Hindlimb muscle (tissue), 1 donor: ENCODE results near the gene ASB7. TPM values are rescaled to one million over a fixed set of nuclear protein-coding genes. Genes with fewer than 3 reads are reported as not detected.
"Not testable (repeated sequence)": the region's sequence is repeated elsewhere in the genome, so short reads cannot be mapped to it uniquely, and the experiment has no call there.

Experiments
- DNase-seq: peaks from one replicate; pipeline ENCODE4 v3.0.0-alpha.2; 2013
- polyA plus RNA-seq: library from polyadenylated mRNA; unstranded; fragments of 120-200 nt; gene quantifications from one replicate; pipeline ENCODE4 v1.2.1, GENCODE V29; 2013; ENCODE audit not compliant: insufficient read length

The ASB7 gene
- polyA plus RNA-seq: 8.5 TPM

DNA sequence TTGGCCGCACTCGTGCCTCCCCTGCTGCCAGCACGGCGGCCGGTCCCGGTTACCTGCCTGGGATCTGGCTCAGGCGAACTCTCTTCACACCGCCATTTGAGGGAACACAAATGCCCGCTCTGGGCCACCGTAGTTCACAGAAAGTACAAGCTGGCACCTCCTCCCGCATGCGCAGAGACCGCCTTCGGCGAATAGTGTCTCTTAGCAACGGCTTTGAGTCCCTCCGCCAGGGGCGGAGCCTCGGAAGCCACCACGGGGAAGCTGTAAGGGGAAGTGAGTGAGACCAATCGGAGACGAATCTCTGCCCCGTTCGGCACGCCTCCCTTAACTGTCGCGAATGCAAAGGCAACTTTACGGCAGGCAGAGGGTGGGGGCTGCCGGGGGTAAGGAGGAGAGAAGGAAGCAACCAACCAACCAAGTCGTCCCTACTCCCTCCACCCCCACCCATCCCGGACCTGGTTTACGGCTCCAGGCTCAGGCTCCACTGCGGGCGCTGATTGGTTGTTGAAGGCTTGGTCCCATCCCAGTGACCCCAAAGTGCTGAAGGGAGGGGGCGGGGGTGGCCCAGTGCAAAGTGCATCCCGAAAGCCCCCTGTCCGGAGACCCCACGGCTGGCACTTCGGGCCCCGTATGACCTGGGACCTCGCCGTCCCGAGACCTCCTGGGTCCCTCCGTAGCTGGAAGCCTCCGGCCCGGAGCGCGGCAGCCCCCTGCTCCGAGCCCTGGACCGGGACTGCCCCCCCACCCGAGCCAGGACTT is at the start of gene ASB7, which contains the start of gene LINS1:
Gene ASB7, plus strand, starts transcription at position 526 of the 759 bp plus-strand sequence. CDS start 9,628 bp downstream, outside the sequence.
Gene LINS1, minus strand, starts transcription at position 121 of the 759 bp plus-strand sequence. CDS start 21,342 bp downstream, outside the sequence.
- peak; percentile 100 for DNase-seq

DNA sequence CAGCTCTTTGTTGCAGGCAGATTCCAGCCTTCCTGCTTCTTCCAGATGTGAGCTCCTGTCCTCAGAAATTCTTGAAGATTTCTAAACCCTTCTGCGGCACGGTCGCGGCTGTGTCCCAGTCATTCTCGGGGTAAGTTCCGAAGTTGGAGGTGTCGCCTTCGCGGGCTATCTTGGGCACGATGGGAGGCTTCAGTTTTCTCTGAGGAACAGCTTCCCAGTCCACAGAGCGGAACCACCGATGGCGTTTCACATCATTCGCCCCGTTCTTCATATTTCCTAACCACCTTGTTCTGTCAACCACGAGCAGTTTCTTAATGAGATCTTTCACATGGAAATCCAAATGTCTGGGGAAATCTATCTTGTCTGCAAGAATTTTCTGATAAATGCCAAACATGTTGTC is 48.9 kb upstream of the ASB7 start:
- DNase-seq: no peak

GRCh38 chr15:100558771-100559254 is 43.6 kb upstream of the ASB7 start:
- DNase-seq: no peak

- no peak for DNase-seq
Observed at GRCh38 chr15:100559330-100559729, 43.1 kb upstream of the ASB7 start.

GRCh38 chr15:100560323-100560722 is 42.1 kb upstream of the ASB7 start:
- no peak for DNase-seq

DNA sequence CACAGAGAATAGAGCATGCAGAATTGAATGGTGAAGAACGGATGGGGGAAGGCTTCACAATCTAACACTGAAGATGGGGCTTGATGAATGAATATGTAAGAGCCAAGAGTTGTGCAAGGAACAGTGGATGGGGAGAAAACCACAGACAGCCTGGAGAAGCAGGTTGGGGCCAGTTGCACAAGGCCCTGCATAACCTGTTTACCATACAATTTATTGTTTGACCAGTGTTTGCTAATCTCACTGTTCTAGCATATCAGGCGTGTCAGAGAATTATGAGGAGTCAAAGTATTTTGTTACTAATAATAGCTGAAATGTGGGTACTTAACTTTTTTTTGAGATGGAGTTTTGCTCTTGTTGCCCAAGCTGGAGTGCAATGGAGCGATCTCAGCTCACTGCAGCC is 36.8 kb upstream of the ASB7 start:
- no peak for DNase-seq

- no peak for DNase-seq
Observed at GRCh38 chr15:100566850-100567628, 35.4 kb upstream of the ASB7 start.

GRCh38 chr15:100569391-100569790 is 33.0 kb upstream of the ASB7 start:
- DNase-seq: no peak

DNA sequence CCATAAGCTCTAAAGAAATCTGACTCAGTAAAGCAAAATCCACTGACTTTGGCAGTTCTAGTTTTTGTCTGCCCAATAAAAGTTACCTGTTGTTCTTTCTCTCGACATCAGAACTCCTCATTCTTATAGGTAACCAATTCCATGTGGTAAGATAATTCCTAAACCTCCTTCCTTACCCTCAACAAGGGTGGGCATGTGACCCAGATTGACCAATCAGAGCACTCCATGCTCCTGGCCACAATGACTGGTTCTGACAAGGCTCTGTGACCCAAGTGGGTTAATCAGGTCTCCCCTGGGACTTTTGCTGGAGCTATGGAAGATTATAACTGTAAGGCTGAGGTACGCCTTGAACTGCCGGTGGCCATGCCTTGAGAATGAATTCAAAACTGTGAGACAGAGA is 32.1 kb upstream of the ASB7 start:
- no peak for DNase-seq

DNA sequence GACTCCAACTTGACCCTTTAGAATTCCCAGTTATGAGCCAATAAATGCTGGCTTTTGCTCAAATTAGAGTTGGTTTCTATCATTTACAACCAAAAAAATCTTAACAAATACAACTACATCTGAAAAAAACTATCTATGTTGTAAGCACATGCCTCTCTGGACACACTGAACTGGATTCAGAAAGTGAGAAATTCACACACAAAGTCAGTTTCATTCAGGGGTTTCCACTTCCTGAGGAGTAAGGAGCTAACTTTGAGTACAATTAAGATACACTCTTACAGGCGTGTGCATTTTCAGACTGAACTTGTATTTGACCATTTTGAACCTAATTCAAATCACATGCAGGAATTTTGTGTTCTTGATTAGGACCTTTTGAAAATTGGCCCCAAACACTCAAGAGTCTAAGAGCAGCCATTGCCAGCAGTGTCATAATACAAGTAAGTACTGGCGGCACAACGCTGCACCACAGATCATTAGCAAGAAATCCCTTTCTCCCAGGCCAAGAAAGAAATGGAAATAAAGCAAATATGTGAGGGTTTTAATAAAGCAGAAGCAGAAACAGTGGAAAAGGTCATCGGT is 31.6 kb upstream of the ASB7 start:
- DNase-seq: no peak

DNA sequence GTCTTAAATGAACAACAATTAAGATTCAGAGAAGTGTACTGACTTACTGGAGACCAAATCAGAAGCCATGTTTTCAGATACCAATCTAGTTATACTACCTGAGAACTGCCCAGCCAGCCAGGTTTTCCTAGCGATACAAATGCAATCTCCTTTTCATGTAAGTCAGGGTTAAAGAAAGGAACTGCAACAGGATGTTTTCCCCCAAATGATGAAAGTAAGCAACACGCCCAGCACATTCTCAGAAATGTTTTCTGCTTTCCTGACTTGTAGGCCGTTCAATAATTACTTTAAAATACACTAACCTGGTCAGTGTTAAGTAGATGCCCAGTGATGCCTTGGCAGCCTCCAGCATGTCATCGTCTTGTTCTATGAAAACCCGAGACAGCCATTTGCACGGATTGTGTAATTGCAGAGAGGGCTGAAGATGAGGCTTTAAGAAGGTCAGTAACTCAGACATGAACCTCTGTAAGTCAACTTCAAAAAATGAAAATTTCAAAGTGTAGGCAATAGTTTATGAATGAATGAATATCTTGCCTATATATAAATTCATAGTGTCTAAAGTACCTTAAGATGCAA is 30.7 kb upstream of the ASB7 start:
- no peak for DNase-seq

- DNase-seq: no peak
Observed at GRCh38 chr15:100572362-100572983, 29.9 kb upstream of the ASB7 start.

GRCh38 chr15:100573526-100573925 is 28.9 kb upstream of the ASB7 start:
- DNase-seq: no peak

DNA sequence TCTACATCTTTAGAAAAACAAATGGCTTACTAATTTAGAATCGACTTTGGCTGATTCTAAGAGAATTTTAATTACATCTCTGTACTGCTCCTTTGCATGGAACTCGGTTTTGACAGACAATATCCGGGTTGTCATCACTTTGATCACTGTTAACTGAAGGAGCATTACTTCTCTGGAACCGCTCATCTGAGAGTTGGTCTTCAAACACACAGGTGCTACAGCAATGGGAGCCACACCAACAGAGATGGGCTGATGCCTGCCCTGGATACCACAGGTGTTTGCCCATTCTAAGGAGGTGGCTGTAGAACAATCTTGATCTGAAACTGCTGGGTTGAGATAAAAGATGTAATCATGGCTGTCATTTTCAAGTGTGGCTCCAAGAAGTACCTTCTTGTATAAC is 22.0 kb upstream of the ASB7 start:
- no peak for DNase-seq

DNA sequence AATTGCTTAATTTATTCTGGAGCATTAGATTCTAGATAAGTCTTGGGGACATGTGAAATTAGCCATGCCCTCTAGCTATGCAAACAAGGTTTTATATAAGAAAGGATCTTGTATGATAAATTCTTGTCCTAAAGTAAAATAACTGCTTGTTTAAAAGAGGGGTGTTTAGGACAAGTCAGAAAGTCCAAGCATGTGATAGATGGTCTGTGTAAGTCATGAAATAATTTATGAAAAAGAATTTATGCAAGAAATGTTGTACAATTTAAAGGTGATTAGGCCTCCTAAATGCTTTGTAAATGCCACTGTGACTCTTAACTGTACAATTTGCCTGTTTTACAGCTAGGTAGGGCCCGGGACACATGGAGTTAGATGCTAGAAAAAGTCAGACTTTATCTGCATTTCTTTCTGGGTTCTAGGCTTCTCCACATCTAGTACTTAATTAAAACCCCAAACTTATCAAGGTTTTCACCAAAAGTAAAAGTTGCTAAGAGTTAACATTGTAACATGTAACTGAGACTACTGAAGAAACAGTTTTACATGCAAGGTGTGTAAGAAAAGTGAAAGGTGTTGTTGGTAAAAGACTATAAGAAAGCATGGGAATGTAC is 13.6 kb upstream of the ASB7 start:
- no peak for DNase-seq

DNA sequence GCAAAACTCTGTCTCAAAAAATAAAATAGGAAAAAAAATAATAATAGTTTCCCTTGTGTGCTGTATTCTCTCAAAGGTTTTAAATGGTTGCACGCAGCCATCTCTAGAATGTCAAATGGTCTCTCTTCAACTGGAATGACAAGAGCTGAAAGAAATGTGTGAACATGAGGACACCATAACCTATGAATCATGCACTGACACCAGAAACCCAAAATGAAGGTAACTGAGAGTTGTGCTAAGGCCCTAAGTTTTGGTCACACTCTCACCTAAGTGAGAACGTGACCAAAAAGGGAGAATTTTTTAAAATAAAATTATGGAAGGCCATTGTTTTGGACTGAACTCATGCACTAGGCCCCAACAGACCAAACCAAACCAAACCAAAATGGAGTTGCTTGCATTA is 11.2 kb upstream of the ASB7 start:
- DNase-seq: not testable (repeated sequence)

- no peak for DNase-seq
Observed at GRCh38 chr15:100591835-100592234, 10.6 kb upstream of the ASB7 start.

DNA sequence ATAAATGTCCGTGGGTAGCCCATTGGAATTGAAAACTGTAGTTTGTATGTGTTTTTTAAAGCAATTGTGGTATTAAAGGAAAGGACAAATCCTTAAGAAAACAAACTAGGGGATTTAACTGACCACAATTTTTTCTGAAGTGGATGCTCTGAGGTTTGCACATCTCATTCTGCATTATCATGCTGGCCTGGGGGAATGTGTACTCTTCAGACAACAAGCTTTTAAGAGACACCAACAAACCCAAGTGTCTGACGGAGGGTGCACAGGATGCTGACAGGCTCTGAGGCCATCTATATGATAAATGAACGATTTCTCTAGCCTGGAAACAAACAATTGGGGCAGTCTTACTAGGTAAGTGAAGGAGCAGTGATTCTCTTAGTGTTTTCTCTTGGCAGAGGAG is 9.5 kb upstream of the ASB7 start:
- DNase-seq: no peak

GRCh38 chr15:100593431-100593830 is 9.0 kb upstream of the ASB7 start:
- no peak for DNase-seq

- DNase-seq: no peak
Observed at GRCh38 chr15:100595964-100596363, 6.4 kb upstream of the ASB7 start.

- DNase-seq: no peak
Observed at GRCh38 chr15:100596792-100597191, 5.6 kb upstream of the ASB7 start.

GRCh38 chr15:100597862-100598261 is 4.5 kb upstream of the ASB7 start:
- no peak for DNase-seq
